Left lobe of liver (tissue), 2 donors: ENCODE results near the gene NHERF1. TPM values are rescaled to one million over a fixed set of nuclear protein-coding genes. Genes with fewer than 3 reads are reported as not detected.

Experiments
- ATAC-seq: fragments of 200-7000 bp; cut with Tn5 transposase; one replicate; pipeline ENCODE4 v1.9.1; 2020; ENCODE audit warnings: mild to moderate bottlenecking, moderate library complexity
- DNase-seq: peaks from one replicate; pipeline ENCODE4 v3.0.0-alpha.2; 2020; ENCODE audit warnings: low spot score
- total RNA-seq: library from RNA; stranded (reverse); gene quantifications from one replicate; pipeline ENCODE4 v1.2.1, GENCODE V29; 2021
- donor health status: DM: no; HTN: no; CAD: no; lungs with moderate emphysema.
- donor health status: DM: no; HTN: yes; CAD: no.

Gene NHERF1
- total RNA-seq, 1 donor from 2014 or later, result 156 TPM

DNA sequence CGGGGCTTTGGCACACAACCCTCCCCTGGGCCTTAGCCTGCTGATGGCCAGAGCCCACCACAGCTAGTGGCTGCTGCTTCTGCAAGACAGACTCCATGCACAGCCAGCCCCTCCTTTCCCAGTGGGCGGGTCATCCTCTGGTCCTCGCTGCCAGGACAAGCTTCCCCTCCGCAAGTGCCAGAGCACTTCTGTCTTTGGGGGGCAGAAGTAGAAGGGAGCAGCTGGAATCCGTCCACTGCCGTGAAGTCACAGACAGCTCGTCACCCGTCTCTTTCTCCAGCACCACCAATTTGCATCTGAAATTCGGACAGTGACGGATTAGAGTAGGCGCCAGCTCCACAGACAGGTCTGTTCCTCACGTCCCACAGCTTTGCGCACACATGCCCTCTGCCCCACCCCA is 59.0 kb downstream of the NHERF1 start:
- DNase-seq (no peak), ATAC-seq (peak; percentile 21)

DNA sequence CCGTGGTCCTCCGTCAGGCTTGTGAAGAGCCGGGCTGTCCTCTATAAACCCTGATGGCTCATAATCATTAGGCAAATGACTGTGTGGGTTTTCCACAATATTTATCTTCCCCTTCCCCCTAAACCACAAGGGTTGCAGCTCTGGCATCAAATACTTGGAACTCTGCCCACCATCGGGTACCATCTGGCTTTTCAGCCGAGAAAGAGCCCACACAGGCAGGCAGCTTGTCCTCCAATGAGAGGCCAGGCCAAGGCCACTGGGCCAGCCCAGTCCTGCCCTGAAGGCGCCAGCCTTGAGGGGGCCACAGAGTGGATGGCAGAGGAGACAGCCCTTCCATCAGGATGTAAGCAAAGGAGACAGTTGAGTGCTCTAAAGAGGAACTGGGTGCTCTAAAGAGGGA is 59.5 kb downstream of the NHERF1 start:
- DNase-seq (no peak), ATAC-seq (no peak)

DNA sequence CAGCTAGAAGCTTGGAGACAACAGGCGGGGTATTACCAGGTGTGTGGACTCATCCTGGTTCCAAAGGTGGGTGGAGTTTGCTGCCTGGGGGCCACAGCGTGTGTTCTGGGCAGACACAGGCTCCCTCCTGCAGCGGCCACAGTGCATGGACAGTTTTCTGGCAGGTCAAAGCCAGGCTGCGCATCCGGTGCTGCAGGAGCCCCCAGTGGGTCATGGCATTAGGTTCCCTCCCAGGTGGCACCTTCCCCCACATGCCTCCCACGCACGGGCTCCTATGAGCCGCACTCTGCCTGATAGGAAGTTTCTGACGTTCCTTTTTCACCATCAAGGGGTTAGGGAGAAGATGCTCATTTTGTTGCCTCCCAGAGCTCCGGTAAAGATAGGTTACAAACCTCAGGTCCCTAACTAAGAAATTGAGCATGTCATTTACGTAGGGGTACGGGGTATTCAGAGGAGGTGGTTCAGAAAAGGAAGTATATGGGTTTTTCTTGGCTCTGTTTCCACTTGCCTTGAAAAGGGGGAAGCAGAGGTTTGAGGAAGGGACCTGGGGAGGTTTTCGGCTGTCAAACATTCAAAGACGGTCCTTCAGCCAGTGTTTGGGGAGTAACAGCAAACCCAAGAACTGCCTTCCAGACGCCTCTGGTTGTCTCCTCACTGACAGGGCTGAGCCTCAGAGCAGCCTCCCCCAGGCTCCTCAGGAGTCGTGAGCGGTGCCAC is 60.4 kb downstream of the NHERF1 start:
- no peak for DNase-seq
- no peak for ATAC-seq

- DNase-seq (no peak), ATAC-seq (peak; percentile 35)
Observed at GRCh38 chr17:74810699-74811485, 62.5 kb downstream of the NHERF1 start.

DNA sequence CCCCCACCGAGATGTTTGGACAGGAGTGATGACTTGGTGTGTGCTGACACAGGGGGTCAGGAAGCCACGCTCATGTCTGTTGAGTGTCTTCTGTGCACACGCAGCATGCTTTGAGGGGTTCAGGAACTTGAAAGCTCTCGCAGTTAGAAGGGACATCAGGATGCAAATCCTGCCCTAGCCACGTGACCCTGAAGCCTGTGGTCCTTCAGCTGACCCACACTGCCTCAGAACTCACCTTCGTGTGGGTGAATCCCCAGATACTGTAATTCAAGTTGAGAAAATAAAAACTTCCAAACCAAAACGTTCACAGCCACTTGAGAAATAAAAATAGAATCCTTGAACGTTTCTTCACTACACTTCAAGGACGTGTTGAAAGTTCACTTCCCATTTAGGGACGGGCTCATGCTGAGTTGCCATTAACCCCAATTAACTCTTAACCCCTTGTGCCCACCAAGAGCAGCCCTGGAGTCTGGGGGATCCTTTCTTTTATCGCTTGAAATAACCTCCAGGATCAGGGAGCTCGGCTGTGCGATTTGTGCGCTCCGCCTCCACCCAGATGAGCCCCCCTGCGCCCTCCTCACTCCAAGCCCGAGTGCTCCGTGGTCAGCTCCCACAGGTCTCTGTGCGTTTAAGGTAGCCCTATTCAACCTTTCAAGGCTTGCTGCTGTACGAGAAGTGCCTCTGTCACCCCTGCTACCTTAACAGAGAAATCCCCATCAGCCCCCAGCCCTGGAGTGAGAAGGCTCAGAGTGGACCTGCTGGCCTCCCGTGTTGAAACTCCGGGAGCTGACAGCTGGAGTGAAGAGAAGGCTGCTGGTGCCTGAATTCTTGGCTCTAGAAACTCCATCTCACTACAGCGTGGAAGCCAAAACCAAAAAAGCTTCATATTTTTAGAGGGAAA is 63.9 kb downstream of the NHERF1 start:
- ATAC-seq (no peak), DNase-seq (no peak)

- no peak for DNase-seq
- no peak for ATAC-seq
Observed at GRCh38 chr17:74814453-74814852, 66.0 kb downstream of the NHERF1 start.

DNA sequence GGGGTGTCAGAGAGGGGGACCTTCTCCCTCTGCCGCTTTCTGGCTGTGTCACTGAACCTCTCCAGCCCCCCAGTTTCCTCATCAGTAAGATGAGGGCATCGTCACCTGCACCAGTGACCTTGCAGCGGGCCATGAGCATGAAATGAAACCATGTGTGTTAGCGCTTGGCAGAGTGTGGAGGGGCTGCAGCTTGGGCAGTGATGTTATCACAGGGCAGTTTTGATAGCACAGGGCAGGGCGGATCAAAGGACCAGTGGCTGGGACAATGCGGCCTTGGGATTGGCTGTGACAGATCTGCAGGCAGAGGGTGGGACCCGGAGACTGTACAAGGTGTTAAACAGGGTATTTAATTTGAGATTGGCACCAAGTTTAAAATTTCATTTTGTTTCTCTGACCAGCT is 66.6 kb downstream of the NHERF1 start:
- DNase-seq, result no peak
- ATAC-seq, result no peak

DNA sequence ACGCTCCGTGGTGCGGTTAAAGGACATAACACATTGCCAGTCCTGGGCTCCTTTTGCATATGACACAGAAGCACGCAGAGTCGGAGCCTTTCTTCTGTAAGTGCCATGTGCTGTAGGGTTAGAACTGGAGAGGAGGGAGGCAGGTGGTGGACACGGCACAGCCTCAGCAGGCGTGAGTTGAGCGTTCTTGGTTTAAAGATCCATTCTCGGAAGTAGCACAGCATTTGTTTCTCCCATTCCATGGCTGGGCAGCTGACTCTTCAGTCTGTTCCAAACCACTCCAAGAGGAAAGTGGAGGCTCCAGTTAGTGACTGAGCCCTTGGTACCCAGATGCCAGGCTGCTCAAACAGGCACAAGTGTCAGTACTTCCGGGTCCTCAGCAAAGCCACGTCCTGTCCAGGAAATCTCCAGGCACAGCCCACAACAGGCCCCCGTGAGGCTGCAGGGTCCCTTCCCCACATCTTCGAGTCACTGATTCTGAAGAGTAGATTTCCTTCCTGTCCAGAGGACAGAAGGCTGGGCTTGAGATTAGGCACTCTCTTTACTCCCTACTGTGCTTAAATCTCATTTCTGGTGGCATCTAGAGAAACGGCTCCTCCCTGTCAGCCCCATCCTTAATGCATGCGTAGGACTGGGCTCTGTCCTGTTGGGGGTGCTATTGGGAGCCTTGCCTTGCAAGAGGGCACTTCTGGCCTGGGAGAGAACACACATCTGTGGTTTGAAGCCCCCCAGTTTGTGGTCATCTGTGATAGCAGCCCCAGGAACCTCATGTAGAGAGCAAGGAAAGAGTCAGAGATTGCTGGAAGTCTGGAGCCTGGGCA is 67.3 kb downstream of the NHERF1 start:
- DNase-seq, result no peak
- ATAC-seq, result no peak

DNA sequence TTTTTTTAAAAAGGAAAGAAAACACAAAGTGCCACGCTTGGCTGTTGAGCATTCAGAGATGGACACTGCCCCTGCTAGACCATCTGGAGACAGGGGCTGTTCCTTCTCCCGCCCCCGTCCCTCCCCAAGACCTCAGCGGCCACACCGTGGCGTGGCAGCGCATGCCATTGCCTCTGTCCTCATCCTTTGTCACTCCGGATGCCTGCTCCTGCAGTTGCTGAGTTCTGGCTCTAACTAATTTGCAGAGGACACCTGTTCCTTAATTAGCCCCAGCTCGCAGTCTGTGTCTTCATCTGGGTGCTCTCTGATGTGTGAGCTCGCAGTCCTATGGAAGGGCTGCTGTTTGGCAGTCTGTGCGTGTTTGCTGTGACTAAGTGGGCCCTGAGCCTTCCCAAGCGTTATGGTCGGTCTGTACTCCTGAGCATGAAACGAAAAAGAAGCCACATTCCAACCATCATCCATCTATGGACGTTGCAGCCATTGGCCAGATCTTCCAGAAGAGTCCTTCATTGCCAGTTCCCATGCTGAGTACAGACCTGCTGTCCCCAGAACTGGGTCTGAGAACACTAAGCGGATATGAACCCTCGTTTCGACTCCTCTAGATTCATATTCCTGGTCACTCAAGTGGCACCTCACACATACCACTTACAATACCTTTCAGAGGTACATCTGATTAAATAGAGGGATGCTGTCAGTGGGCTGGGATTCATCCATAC is 68.6 kb downstream of the NHERF1 start:
- no peak for ATAC-seq
- DNase-seq, result no peak

DNA sequence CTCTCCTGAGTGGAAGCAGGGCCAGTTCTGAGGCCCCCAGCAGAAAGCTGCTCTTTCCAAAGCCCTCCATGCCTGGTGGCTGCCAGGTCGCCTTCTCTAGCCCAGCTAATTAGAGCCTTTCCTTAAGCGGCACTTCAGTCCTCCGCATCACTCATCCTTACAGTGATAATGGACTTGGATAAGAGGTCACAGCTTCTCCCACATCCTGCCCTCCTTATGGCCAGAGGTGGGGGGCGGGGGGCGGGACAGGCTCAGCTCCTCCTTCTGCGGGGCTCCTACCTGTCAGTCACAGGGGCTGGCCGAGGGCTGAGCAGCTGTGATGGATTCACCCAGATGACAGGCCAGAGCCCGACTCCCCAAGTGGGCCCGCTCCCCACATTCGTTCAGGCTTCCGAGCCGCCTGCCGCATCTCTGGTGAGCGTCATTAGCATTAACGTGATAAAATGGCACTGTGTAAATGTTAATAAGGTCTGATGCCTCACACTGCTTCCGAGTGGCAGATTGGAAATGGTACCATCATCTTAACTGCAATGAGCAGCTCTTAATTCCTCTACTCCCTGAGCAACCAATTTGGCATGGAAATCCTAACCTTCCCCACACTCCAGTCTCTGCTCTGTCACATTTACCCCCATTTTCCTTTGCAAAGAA is 70.0 kb downstream of the NHERF1 start:
- ATAC-seq, result no peak

More for the DNA sequence above, 70.0 kb downstream of the NHERF1 start:
- no peak for DNase-seq

Other genes with a start within 250 kb of the NHERF1 start
- 0.08 TPM for gene CD300LB, start 217.2 kb upstream of the NHERF1 start, total RNA-seq
- 0.50 TPM for gene CD300C, start 202.5 kb upstream of the NHERF1 start, total RNA-seq
- gene CD300H, start 181.1 kb upstream of the NHERF1 start, total RNA-seq, result not detected
- gene CD300LD, start 156.3 kb upstream of the NHERF1 start, total RNA-seq, result not detected
- 0.08 TPM for gene CD300E, start 124.9 kb upstream of the NHERF1 start, total RNA-seq
- not detected for gene CD300LF, start 35.7 kb upstream of the NHERF1 start, total RNA-seq
- gene RAB37, start 11.4 kb upstream of the NHERF1 start, total RNA-seq, result 14.0 TPM
- 21.5 TPM for gene NAT9, start 27.7 kb downstream of the NHERF1 start, total RNA-seq
- not detected for gene GRIN2C, start 111.3 kb downstream of the NHERF1 start, total RNA-seq
- gene FDXR, start 124.4 kb downstream of the NHERF1 start, total RNA-seq, result 10.0 TPM
- gene FADS6, start 145.0 kb downstream of the NHERF1 start, total RNA-seq, result 1.8 TPM
- not detected for gene USH1G, start 174.6 kb downstream of the NHERF1 start, total RNA-seq
- not detected for gene OTOP2, start 175.6 kb downstream of the NHERF1 start, total RNA-seq
- not detected for gene OTOP3, start 187.3 kb downstream of the NHERF1 start, total RNA-seq
- gene HID1, start 224.1 kb downstream of the NHERF1 start, total RNA-seq, result 5.9 TPM
- 1.2 TPM for gene CDR2L, start 239.0 kb downstream of the NHERF1 start, total RNA-seq